K562 (cell line): Measurements from ENCODE around the gene APLNR. TPM values are rescaled to one million over a fixed set of nuclear protein-coding genes. Genes with fewer than 3 reads are reported as not detected.

Experiments
- ATAC-seq: fragments of 200-7000 bp; cut with Tn5 transposase; 3 replicates; pipeline ENCODE4 v1.9.1; 2020; ENCODE audit warnings: moderate library complexity
- BruUV-seq: library from RNA; stranded (reverse); fragments of 400-500 nt; replicated peaks from 2 replicates; lab custom pipeline; 2021; lab: Mats Ljungman, UMichigan
- CTCF ChIA-PET: fragments of 300-600 bp; formaldehyde crosslinking; extraction: SDS; loops from one replicate; lab custom pipeline; 2021; ENCODE audit warnings: low intra/inter-chr PET ratio; lab: Yijun Ruan, JAX
- POLR2A ChIA-PET: fragments of 300-600, 350-650 bp; sonication (Branson Sonifier 250); formaldehyde crosslinking; extraction: SDS; loops from one replicate; lab custom pipeline; 2021; ENCODE audit warnings: antibody characterized with exemption, inconsistent platforms; lab: Yijun Ruan, JAX
- DNase-seq, 4 experiments: peaks; one replicate each; pipeline versions ENCODE4 v3.0.0 to v3.0.0-alpha.2; 2011 to 2018; ENCODE audit warnings: low spot score in 3 of 4, mixed read lengths in 3 of 4; ENCODE audit errors: extremely low read depth in 1 of 4
- FAIRE-seq: peaks from 2 replicates; lab custom pipeline; 2011; peaks lifted over from hg19 to GRCh38; lab: Jason Lieb, UNC
- H2AFZ ChIP-seq: 2 replicates; pipeline ENCODE4 v1.6.0; 2011; ENCODE audit warnings: low read depth, low read length, control low read depth, inconsistent platforms
- H3K27ac ChIP-seq: fragments of 200-600 bp; 3 replicates; pipeline ENCODE4 v1.8.0; 2011; ENCODE audit warnings: low read depth, mild to moderate bottlenecking, control low read depth, inconsistent platforms, low read length, moderate library complexity, mixed read lengths; ENCODE audit errors: extremely low read depth
- H3K27me3 ChIP-seq, 2 experiments: fragments of 300-600 bp in 1 of 2; 2 replicates in 1 of 2; 3 replicates in 1 of 2; pipeline versions ENCODE4 v1.6.0 to v1.8.0; 2011; ENCODE audit warnings: inconsistent platforms in 2 of 2, low read length in 2 of 2, mild to moderate bottlenecking in 1 of 2, mixed read lengths in 1 of 2, moderate library complexity in 1 of 2; ENCODE audit not compliant: control insufficient read depth in 2 of 2, insufficient read depth in 2 of 2
- H3K36me3 ChIP-seq: fragments of 300-600 bp; 3 replicates; pipeline ENCODE4 v1.8.0; 2011; ENCODE audit warnings: mild to moderate bottlenecking, low read length, inconsistent platforms; ENCODE audit not compliant: control insufficient read depth, insufficient read depth
- H3K4me1 ChIP-seq, 2 experiments: fragments of 200-600 bp in 1 of 2; replicated peaks in 1 of 2; 2 replicates in 1 of 2; 3 replicates in 1 of 2; pipeline versions ENCODE4 v1.5.1 to v1.8.0; 2011; ENCODE audit warnings: inconsistent platforms in 2 of 2, low read length in 2 of 2, mild to moderate bottlenecking in 1 of 2, mixed read lengths in 1 of 2, moderate library complexity in 1 of 2; ENCODE audit not compliant: control insufficient read depth in 2 of 2, insufficient read depth in 2 of 2
- H3K4me2 ChIP-seq: 2 replicates; pipeline ENCODE4 v1.6.1; 2011; ENCODE audit warnings: low read length, control low read depth, inconsistent platforms, mixed read lengths; ENCODE audit not compliant: insufficient read depth
- H3K4me3 ChIP-seq: fragments of 200-600 bp; sonication (generic), shearing (Covaris generic); 2 replicates; pipeline ENCODE4 v1.5.1; 2016; ENCODE audit warnings: control low read depth, inconsistent platforms
- H3K79me2 ChIP-seq: fragments of 200-600 bp; 3 replicates; pipeline ENCODE4 v1.8.0; 2011; ENCODE audit warnings: low read length, inconsistent platforms; ENCODE audit not compliant: control insufficient read depth, insufficient read depth
- H3K9ac ChIP-seq, 2 experiments: 2 replicates each; pipeline versions ENCODE4 v1.6.0 to v1.6.1; 2011; ENCODE audit warnings: low read depth in 2 of 2, low read length in 2 of 2, control low read depth in 1 of 2, inconsistent platforms in 1 of 2, mild to moderate bottlenecking in 1 of 2, mixed read lengths in 1 of 2; ENCODE audit not compliant: insufficient read depth in 1 of 2
- H3K9me1 ChIP-seq: one replicate; pipeline ENCODE4 v1.6.0; 2011; ENCODE audit warnings: inconsistent platforms, mild to moderate bottlenecking, low read length, moderate library complexity; ENCODE audit not compliant: control insufficient read depth, insufficient read depth
- H3K9me3 ChIP-seq: replicated peaks from 2 replicates; pipeline ENCODE4 v1.5.1; 2011; ENCODE audit warnings: low read depth, low read length, inconsistent platforms; ENCODE audit not compliant: control insufficient read depth, insufficient read depth
- H4K20me1 ChIP-seq: replicated peaks from 2 replicates; pipeline ENCODE4 v1.6.1; 2011; ENCODE audit warnings: low read length, inconsistent platforms, mixed read lengths; ENCODE audit not compliant: control insufficient read depth, insufficient read depth
- BDP1 ChIP-seq: IDR thresholded peaks from 3 replicates; pipeline ENCODE4 v1.6.1; 2011; ENCODE audit not compliant: insufficient read length, insufficient read depth
- HCFC1 ChIP-seq: IDR thresholded peaks from 2 replicates; pipeline ENCODE4 v1.6.1; 2012; ENCODE audit warnings: low read depth, low read length, improper control_type of control experiment
- ILK ChIP-seq: fragments of 450-650 bp; IDR thresholded peaks from 2 replicates; pipeline ENCODE4 v1.6.1; 2016; ENCODE audit warnings: missing genetic modification characterization, low read depth, mild to moderate bottlenecking, missing compliant biosample characterization, moderate library complexity, borderline replicate concordance
- MEIS2 ChIP-seq: fragments of 450-650 bp; IDR thresholded peaks from 2 replicates; pipeline ENCODE4 v1.6.1; 2014; ENCODE audit warnings: mild to moderate bottlenecking; ENCODE audit not compliant: partially characterized antibody
- NCOA2 ChIP-seq, 2 experiments: fragments of 450-650 bp; IDR thresholded peaks; 2 replicates each; pipeline ENCODE4 v1.6.1; 2018; ENCODE audit warnings: mild to moderate bottlenecking in 2 of 2, moderate library complexity in 1 of 2; ENCODE audit not compliant: partially characterized antibody in 2 of 2
- NR2C2 ChIP-seq, 2 experiments: fragments of 200-800 bp in 1 of 2; sonication (Bioruptor generic) in 1 of 2; sonication (generic) in 1 of 2; formaldehyde crosslinking in 1 of 2; IDR thresholded peaks; 2 replicates each; pipeline versions ENCODE4 v1.6.1 to v1.8.0; 2016 to 2022; ENCODE audit warnings: mild to moderate bottlenecking in 1 of 2, missing compliant biosample characterization in 1 of 2, missing genetic modification characterization in 1 of 2, missing genetic modification reagents in 1 of 2
- PRMT5 ChIP-seq: sonication (generic); formaldehyde crosslinking; IDR thresholded peaks from 2 replicates; pipeline ENCODE4 v1.5.0; 2020; ENCODE audit warnings: missing genetic modification reagents
- RHOXF2B ChIP-seq: fragments of 250-450 bp; sonication (Bioruptor Pico); conservative IDR thresholded peaks from 2 replicates; pipeline ENCODE4 v1.5.1; 2021
- SMAD4 ChIP-seq: fragments of 250-450 bp; sonication (Bioruptor Pico); conservative IDR thresholded peaks from 2 replicates; pipeline ENCODE4 v1.8.0; 2021; ENCODE audit warnings: inconsistent platforms, mild to moderate bottlenecking, moderate library complexity
- TAF15 ChIP-seq: fragments of 200-400 bp; formaldehyde crosslinking; IDR thresholded peaks from 2 replicates; pipeline ENCODE4 v1.6.1; 2017; ENCODE audit warnings: mild to moderate bottlenecking, low read depth, low read length, moderate library complexity
- TCF7 ChIP-seq: sonication (generic); IDR thresholded peaks from 2 replicates; pipeline ENCODE4 v1.6.1; 2016; ENCODE audit warnings: antibody characterized with exemption, borderline replicate concordance
- TCF7L2 ChIP-seq: fragments of 150-350 bp; IDR thresholded peaks from 2 replicates; pipeline ENCODE4 v1.6.1; 2016; ENCODE audit warnings: low read depth, mild to moderate bottlenecking, low read length, moderate library complexity
- ZC3H4 ChIP-seq: sonication (generic); formaldehyde crosslinking; IDR thresholded peaks from 2 replicates; pipeline ENCODE4 v1.9.0; 2021; ENCODE audit warnings: missing genetic modification reagents, borderline replicate concordance
- ZNF140 ChIP-seq: fragments of 250-450 bp; sonication (Bioruptor Pico); IDR thresholded peaks from 2 replicates; pipeline ENCODE4 v1.8.0; 2021; ENCODE audit warnings: moderate library complexity, mild to moderate bottlenecking, inconsistent platforms
- ZNF41 ChIP-seq: fragments of 250-450 bp; sonication (Bioruptor Pico); conservative IDR thresholded peaks from 2 replicates; pipeline ENCODE4 v1.4.0; 2020; ENCODE audit warnings: mild to moderate bottlenecking
- WGBS: fragments of 100-300 bp; shearing (Covaris generic); methylation state at CpG from one replicate; pipeline ENCODE4 v1.1.6; 2016; ENCODE audit warnings: low coverage, mixed read lengths; ENCODE audit not compliant: insufficient coverage; ENCODE audit errors: missing lambda C conversion rate; 5-methylcytosine and 5-hydroxymethylcytosine counted together
- in situ Hi-C: fragments of 300-500 bp; cut with MboI; formaldehyde crosslinking; loops from 4 replicates; pipeline ENCODE4 v1.15.0; 2018; ENCODE audit warnings: inconsistent platforms, mixed read lengths
- intact Hi-C: fragments of 100-400 bp; cut with micrococcal nuclease; formaldehyde crosslinking; loops from 2 replicates; pipeline ENCODE4 v1.14.2; 2022
- polyA plus RNA-seq, 8 experiments: library from polyadenylated mRNA; depleted of rRNA in 4 of 8; stranded (reverse) in 5 of 8; unstranded in 3 of 8; fragments of >200 nt; fragmentation: Nextera tagmentation in 2 of 8; fragmentation: Illumina TruSeq in 1 of 8; extraction: Ambion mirVana in 2 of 8; extraction: Trizol in 1 of 8; gene quantifications; 2 replicates each; pipeline versions ENCODE4 v1.2.1 to v1.2.3, GENCODE V29; 2011 to 2014; ENCODE audit warnings: inconsistent platforms in 1 of 8, missing spikeins in 1 of 8
- total RNA-seq, 7 experiments: library from RNA; depleted of rRNA in 6 of 7; stranded (reverse); fragments of >200 nt in 6 of 7; fragmentation: Illumina TruSeq in 2 of 7; extraction: Trizol in 2 of 7; gene quantifications; 2 replicates each; pipeline versions ENCODE4 v1.2.1 to v1.2.3, GENCODE V29; 2011 to 2021; ENCODE audit warnings: low replicate concordance in 1 of 7
- TF ChIP-seq, protein P1 (sequence below): fragments of 450-650 bp; IDR thresholded peaks from 2 replicates; pipeline ENCODE4 v1.6.1; 2017; ENCODE audit warnings: mild to moderate bottlenecking, moderate library complexity

Gene APLNR
- total and polyA plus RNA-seq, 9 of the 15 experiments (the other 6 are each of a cell fraction or from before 2014, with no cell fraction given), result 0.15 to 2.0 (median 0.65) TPM

- TF ChIP-seq PRMT5 (CRISPR knock-in tag), result no peak
Observed at GRCh38 chr11:57197762-57198161, 39.3 kb downstream of the APLNR start (continued).

- ATAC-seq, result no peak
- DNase-seq, result no peak
- POLR2A ChIA-PET, result interaction anchor here (1.1 kb wide), 1 partner anchor 95 kb away, joined by 4 read pairs; no protein-coding TSS in a partner anchor
- 38% methylated on average over 6 of the region's 6 CpGs for WGBS
- H4K20me1 ChIP-seq, result no peaks in the 10 kb centered on the region
- H3K79me2 ChIP-seq, result no peaks in the 10 kb centered on the region
- no peak overlapping the region for H3K4me2 ChIP-seq
- intact Hi-C loops (no loop called here), in situ Hi-C loops (no loop called here)
- no peaks in the 10 kb centered on the region for H3K9me1 ChIP-seq
- CTCF ChIA-PET, result no interaction called here
- no peaks in the 10 kb centered on the region for H3K9me3 ChIP-seq
- no peaks in the 10 kb centered on the region for H3K4me1 ChIP-seq
- no peak for TF ChIP-seq MEIS2
- TF ChIP-seq HCFC1, result no peak
- TF ChIP-seq BDP1, result no peak
- no peak for TF ChIP-seq ZC3H4
- no peak for TF ChIP-seq NR2C2 (CRISPR knock-in tag; IDR thresholded peaks at IDR 0.05)
- TF ChIP-seq NR2C2 (tag; IDR thresholded peaks at IDR 0.05), result no peak
- TF ChIP-seq TCF7, result no peak
- TF ChIP-seq ZNF41, result no peak
- no peak for TF ChIP-seq TAF15
- TF ChIP-seq RHOXF2B (CRISPR knock-in tag), result no peak
- no peak for TF ChIP-seq SMAD4 (CRISPR knock-in tag)
- TF ChIP-seq ILK (tag), result no peak
- TF ChIP-seq NCOA2 (IDR thresholded peaks at IDR 0.05; ENCODE audit: partially characterized antibody in 2 of 2), result no peak
- TF ChIP-seq, protein P1, sequence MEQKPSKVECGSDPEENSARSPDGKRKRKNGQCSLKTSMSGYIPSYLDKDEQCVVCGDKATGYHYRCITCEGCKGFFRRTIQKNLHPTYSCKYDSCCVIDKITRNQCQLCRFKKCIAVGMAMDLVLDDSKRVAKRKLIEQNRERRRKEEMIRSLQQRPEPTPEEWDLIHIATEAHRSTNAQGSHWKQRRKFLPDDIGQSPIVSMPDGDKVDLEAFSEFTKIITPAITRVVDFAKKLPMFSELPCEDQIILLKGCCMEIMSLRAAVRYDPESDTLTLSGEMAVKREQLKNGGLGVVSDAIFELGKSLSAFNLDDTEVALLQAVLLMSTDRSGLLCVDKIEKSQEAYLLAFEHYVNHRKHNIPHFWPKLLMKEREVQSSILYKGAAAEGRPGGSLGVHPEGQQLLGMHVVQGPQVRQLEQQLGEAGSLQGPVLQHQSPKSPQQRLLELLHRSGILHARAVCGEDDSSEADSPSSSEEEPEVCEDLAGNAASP, result no peak
- TF ChIP-seq ZNF140 (CRISPR knock-in tag), result no peak
- no peak for TF ChIP-seq TCF7L2
- H3K27ac ChIP-seq, result no peak overlapping the region
- BruUV-seq, result no TSS peak
- H2AFZ ChIP-seq, result no peak overlapping the region
- no peak for FAIRE-seq
- H3K9ac ChIP-seq, result no peak overlapping the region
- no peaks in the 10 kb centered on the region for H3K36me3 ChIP-seq
- H3K27me3 ChIP-seq, result peaks cover 9 to 13% of the 10 kb centered on the region in 2 experiments; a peak in 3 of 5 replicates
- H3K4me3 ChIP-seq, result no peak overlapping the region
Observed at GRCh38 chr11:57196596-57196995, 40.5 kb downstream of the APLNR start.
